SU-DHL-6 (cell line): Measurements from ENCODE around the gene CDYL2.
"Not testable (repeated sequence)": the region's sequence is repeated elsewhere in the genome, so short reads cannot be mapped to it uniquely, and the experiment has no call there.

Experiments
- H2AFZ ChIP-seq: fragments of 200-600 bp; sonication (generic); 2 replicates; pipeline ENCODE4 v1.6.1; 2014; ENCODE audit warnings: low read depth, mild to moderate bottlenecking, moderate library complexity, mixed read lengths, antibody characterized with exemption, low read length; ENCODE audit not compliant: severe bottlenecking
- H3F3A ChIP-seq: fragments of 200-600 bp; shearing (Covaris generic); 2 replicates; pipeline ENCODE4 v1.6.0; 2016; ENCODE audit warnings: antibody characterized with exemption, mild to moderate bottlenecking; ENCODE audit not compliant: insufficient read depth
- H3K27ac ChIP-seq: fragments of 200-600 bp; sonication (generic); 2 replicates; pipeline ENCODE4 v1.5.1; 2016; ENCODE audit warnings: low read depth, mild to moderate bottlenecking, low read length, moderate library complexity, mixed read lengths
- H3K27me3 ChIP-seq: fragments of 200-600 bp; sonication (generic), shearing (Covaris generic); 2 replicates; pipeline ENCODE4 v1.6.0; 2014; ENCODE audit warnings: mild to moderate bottlenecking, low read length
- H3K36me3 ChIP-seq: fragments of 200-600 bp; sonication (generic); 2 replicates; pipeline ENCODE4 v1.6.1; 2014; ENCODE audit warnings: mild to moderate bottlenecking, low read length, mixed read lengths
- H3K4me2 ChIP-seq: fragments of 300-600, 200-600 bp; shearing (Covaris generic), sonication (generic); 2 replicates; pipeline ENCODE4 v1.6.0; 2014; ENCODE audit warnings: low read length, low read depth, mild to moderate bottlenecking; ENCODE audit not compliant: poor library complexity, severe bottlenecking
- H3K4me3 ChIP-seq: fragments of 200-600 bp; sonication (generic); 2 replicates; pipeline ENCODE4 v1.5.1; 2014; ENCODE audit warnings: antibody characterized with exemption, low read length, mild to moderate bottlenecking, mixed read lengths; ENCODE audit not compliant: insufficient read depth, poor library complexity, severe bottlenecking
- H3K79me2 ChIP-seq: fragments of 200-600 bp; sonication (generic); 2 replicates; pipeline ENCODE4 v1.6.1; 2014; ENCODE audit warnings: mild to moderate bottlenecking, low read length, moderate library complexity; ENCODE audit not compliant: insufficient read depth
- H3K9ac ChIP-seq: fragments of 200-600 bp; sonication (generic); 2 replicates; pipeline ENCODE4 v1.7.0; 2014; ENCODE audit warnings: mild to moderate bottlenecking, low read length
- H3K9me2 ChIP-seq: fragments of 200-600 bp; sonication (generic); replicated peaks from 2 replicates; pipeline ENCODE4 v1.6.1; 2014; ENCODE audit warnings: low read length; ENCODE audit not compliant: insufficient read depth
- H3K9me3 ChIP-seq: fragments of 200-600 bp; sonication (generic); 2 replicates; pipeline ENCODE4 v1.6.1; 2014; ENCODE audit warnings: low read length, mixed read lengths; ENCODE audit not compliant: insufficient read depth
- H4K20me1 ChIP-seq: fragments of 200-600 bp; sonication (generic); 2 replicates; pipeline ENCODE4 v1.6.1; 2014; ENCODE audit warnings: low read depth, mild to moderate bottlenecking, antibody characterized with exemption, low read length, moderate library complexity, mixed read lengths
- EZH2phosphoT487 ChIP-seq: fragments of 200-600 bp; sonication (generic), shearing (Covaris generic); conservative IDR thresholded peaks from 2 replicates; pipeline ENCODE4 v1.6.1; 2018; ENCODE audit warnings: mild to moderate bottlenecking, antibody characterized with exemption, low read length, moderate library complexity, mixed read lengths
- TF ChIP-seq, protein P1 (sequence below): fragments of 200-600 bp; sonication (generic); IDR thresholded peaks from one replicate; pipeline ENCODE4 v1.5.1; 2017; ENCODE audit warnings: antibody characterized with exemption, mild to moderate bottlenecking, low read length, moderate library complexity; ENCODE audit not compliant: insufficient read depth, poor library complexity, severe bottlenecking

CDYL2 gene

DNA sequence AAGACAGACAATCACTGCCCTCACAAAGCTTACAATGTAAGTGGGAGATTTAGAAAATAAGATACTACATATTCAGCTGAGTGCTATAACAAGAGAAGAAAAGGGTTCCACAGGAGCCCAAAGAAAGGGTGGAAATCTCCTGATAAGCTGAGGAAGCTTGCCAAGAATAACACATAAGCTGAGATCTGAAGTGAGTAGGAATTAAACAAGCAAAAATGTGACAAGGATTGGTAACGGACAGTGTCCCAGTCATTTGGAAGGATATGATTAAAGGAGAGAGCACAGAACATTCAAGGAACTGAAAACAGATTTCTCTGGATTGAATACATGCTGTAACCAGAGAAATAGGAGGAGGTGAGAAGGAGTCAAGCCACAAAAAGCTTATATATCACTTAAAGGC is 13.0 kb downstream of the CDYL2 start:
- Histone ChIP-seq H3F3A (no peaks in the 10 kb centered on the region), H3K4me3 (no peak overlapping the region), H3K9me2 (no peaks in the 10 kb centered on the region), H3K4me2 (no peak overlapping the region), H3K9me3 (no peaks in the 10 kb centered on the region), H3K27me3 (no peaks in the 10 kb centered on the region), H3K79me2 (no peaks in the 10 kb centered on the region), H3K9ac (no peak overlapping the region), H2AFZ (no peak overlapping the region), H4K20me1 (no peaks in the 10 kb centered on the region), H3K27ac (no peak overlapping the region), H3K36me3 (no peaks in the 10 kb centered on the region)
- TF ChIP-seq, protein P1, sequence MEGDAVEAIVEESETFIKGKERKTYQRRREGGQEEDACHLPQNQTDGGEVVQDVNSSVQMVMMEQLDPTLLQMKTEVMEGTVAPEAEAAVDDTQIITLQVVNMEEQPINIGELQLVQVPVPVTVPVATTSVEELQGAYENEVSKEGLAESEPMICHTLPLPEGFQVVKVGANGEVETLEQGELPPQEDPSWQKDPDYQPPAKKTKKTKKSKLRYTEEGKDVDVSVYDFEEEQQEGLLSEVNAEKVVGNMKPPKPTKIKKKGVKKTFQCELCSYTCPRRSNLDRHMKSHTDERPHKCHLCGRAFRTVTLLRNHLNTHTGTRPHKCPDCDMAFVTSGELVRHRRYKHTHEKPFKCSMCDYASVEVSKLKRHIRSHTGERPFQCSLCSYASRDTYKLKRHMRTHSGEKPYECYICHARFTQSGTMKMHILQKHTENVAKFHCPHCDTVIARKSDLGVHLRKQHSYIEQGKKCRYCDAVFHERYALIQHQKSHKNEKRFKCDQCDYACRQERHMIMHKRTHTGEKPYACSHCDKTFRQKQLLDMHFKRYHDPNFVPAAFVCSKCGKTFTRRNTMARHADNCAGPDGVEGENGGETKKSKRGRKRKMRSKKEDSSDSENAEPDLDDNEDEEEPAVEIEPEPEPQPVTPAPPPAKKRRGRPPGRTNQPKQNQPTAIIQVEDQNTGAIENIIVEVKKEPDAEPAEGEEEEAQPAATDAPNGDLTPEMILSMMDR, result no peak
- no peak for TF ChIP-seq EZH2phosphoT487

DNA sequence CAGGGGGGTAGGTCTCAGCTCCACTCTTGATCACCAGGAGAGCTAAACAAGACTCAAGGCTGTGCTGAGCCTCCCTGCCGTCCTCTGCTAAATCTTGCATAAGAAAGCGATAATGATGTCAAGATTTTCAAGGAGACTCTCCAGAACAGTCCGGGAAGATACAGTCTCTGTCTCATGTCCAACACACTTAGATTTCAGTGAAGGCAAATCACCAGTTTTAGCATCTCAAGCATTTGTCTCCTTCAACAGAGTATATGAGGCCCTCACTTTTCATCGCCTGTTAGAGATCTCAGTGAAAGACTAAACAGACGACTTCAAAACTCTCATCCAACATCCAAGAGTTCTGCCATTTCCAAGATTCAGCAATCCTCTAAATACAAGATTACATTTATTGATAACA is 13.6 kb downstream of the CDYL2 start:
- H3K9me3 ChIP-seq, result no peaks in the 10 kb centered on the region
- no peak overlapping the region for H3K4me2 ChIP-seq
- no peak overlapping the region for H2AFZ ChIP-seq
- H3K27me3 ChIP-seq, result no peaks in the 10 kb centered on the region
- H3K27ac ChIP-seq, result no peak overlapping the region
- no peaks in the 10 kb centered on the region for H3K9me2 ChIP-seq
- H3K36me3 ChIP-seq, result no peaks in the 10 kb centered on the region
- no peaks in the 10 kb centered on the region for H3F3A ChIP-seq
- no peak overlapping the region for H3K9ac ChIP-seq
- TF ChIP-seq EZH2phosphoT487, result no peak
- TF ChIP-seq, protein P1, result no peak
- no peak overlapping the region for H3K4me3 ChIP-seq
- H3K79me2 ChIP-seq, result no peaks in the 10 kb centered on the region
- H4K20me1 ChIP-seq, result no peaks in the 10 kb centered on the region

DNA sequence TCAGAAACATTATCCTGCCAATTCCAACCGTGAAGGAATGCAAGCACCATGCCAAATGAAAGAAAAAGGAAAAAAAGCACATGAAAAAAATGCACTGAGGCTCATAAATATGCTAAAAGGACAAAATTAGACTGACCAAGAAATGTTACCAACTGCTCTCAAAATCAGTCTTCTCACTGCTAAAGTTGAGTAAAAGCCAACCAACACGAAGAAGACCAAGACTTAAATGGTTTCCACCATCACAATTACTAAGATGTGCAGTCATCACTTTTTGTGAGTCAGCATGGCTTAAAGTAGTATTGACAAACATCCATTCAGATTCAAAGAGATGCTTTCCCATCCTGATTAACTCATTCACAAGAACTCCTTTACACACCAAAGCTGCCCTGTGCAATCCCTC is 16.4 kb downstream of the CDYL2 start:
- Histone ChIP-seq H3K27ac (no peak overlapping the region), H3K4me2 (no peak overlapping the region), H2AFZ (no peak overlapping the region), H4K20me1 (no peaks in the 10 kb centered on the region), H3F3A (no peaks in the 10 kb centered on the region), H3K9ac (no peak overlapping the region), H3K9me3 (no peaks in the 10 kb centered on the region), H3K4me3 (no peak overlapping the region), H3K9me2 (no peaks in the 10 kb centered on the region), H3K79me2 (no peaks in the 10 kb centered on the region), H3K36me3 (no peaks in the 10 kb centered on the region), H3K27me3 (0 out of 2 replicates have a peak, but pooled peaks cover 3% of the 10 kb centered on the region)
- TF ChIP-seq, protein P1, result no peak
- no peak for TF ChIP-seq EZH2phosphoT487

DNA sequence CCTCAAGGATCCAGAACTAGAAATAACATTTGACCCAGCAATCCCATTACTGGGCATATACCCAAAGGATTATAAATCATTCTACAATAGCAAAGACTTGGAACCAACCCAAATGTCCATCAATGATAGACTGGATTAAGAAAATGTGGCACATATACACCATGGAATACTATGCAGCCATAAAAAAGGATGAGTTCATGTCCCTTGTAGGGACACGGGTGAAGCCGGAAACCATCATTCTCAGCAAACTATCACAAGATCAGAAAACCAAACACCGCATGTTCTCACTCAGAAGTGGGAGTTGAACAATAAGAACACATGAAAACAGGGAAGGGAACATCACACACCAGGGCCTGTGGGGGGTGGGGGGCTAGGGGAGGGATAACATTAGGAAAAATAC is 17.8 kb downstream of the CDYL2 start:
- H2AFZ ChIP-seq, H3K36me3 ChIP-seq, H3K9ac ChIP-seq, H3F3A ChIP-seq, H3K27me3 ChIP-seq, H3K27ac ChIP-seq, H4K20me1 ChIP-seq, H3K79me2 ChIP-seq, H3K4me3 ChIP-seq, H3K9me3 ChIP-seq, H3K9me2 ChIP-seq, H3K4me2 ChIP-seq: not testable (repeated sequence)
